Activated T-helper 2 cell treated with anti-CD3 and anti-CD28 coated beads, Interferon-gamma antibody, Interleukin-2, Interleukin-4, amounts not matched to agents 10 μg/mL and 5 μg/mL and 100 μg/mL, durations not matched to agents 14 hours and 24 hours and 36 hours (primary cell): ENCODE data around the gene SNRPA1. TPM values are rescaled to one million over a fixed set of nuclear protein-coding genes. Genes with fewer than 3 reads are reported as not detected.
A peak's percentile ranks its signal among the peaks of the same experiment; 100 is the strongest.

Experiments
- DNase-seq: peaks from one replicate; pipeline ENCODE4 v3.0.0; 2021; ENCODE audit warnings: low spot score
- H3K27ac Mint-ChIP-seq: one replicate; pipeline ENCODE4 v1.8.0; 2021; ENCODE audit warnings: mixed read lengths
- H3K27me3 Mint-ChIP-seq: one replicate; pipeline ENCODE4 v1.8.0; 2021; ENCODE audit warnings: low read depth, mixed read lengths
- H3K36me3 Mint-ChIP-seq: one replicate; pipeline ENCODE4 v1.8.0; 2021; ENCODE audit warnings: low read depth, mixed read lengths
- H3K4me1 Mint-ChIP-seq: one replicate; pipeline ENCODE4 v1.8.0; 2021; ENCODE audit warnings: low read depth, mixed read lengths
- H3K4me3 Mint-ChIP-seq: one replicate; pipeline ENCODE4 v1.8.0; 2021; ENCODE audit warnings: low read depth, mild to moderate bottlenecking, moderate library complexity, mixed read lengths
- H3K9me3 Mint-ChIP-seq: one replicate; pipeline ENCODE4 v1.8.0; 2021; ENCODE audit warnings: mixed read lengths
- intact Hi-C: fragments of 100-400 bp; cut with micrococcal nuclease; formaldehyde crosslinking; loops from one replicate; pipeline ENCODE4 v1.15.1; 2023
- total RNA-seq: library from RNA; stranded (reverse); gene quantifications from 2 replicates; pipeline ENCODE4 v1.2.3, GENCODE V29; 2022

Gene SNRPA1
- total RNA-seq, 1 donor from 2014 or later: 197 TPM

DNA sequence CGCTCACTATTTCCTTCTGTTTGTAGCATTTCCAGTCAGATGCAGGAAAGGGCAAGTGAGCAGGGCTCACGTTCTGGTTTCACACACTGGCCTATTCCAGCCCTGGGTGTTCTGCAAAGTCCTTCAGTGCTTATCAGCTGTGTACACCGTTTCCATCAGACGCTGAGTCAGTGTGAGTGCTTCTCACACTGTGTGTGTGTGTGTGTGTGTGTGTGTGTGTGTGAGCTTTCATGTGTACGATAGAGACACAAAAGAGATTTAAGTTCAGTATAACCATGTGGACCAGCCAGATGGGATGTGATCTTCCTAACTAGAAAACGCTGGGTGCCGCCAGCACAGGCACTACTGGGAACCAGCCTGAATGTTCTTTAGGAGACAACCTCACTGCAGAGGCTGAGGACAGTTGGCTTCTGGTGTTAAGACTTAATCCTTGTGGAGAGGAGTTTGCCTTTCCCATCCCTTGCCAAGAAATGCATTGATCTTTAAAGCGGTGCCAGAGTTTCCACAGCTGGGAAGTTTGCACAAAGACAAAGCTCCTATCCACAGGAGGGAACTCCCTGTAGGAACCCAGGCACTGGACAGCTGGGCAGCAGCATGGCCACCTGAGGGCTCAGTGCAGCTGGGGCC is 39.3 kb downstream of the SNRPA1 start:
- intact Hi-C loops: loop anchor here (10.0 kb wide), 1 partner anchor 341 kb away; the partner anchor contains the start of gene LRRK1

DNA sequence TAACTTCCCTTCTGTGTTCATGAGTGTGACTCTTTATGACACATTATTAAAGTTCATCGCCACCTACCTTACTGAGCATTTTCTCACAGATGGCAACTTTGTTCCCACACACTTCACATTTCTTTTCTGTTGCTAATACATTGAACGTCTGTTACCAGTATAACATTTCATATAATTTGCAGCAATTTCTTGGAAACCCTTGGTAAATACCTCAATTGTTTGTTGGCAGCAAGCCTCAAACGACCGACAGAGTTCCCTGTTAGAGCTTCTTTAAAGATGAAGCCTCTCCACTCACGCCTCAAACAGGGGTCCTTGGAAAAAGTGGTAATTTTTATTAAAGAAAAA is 40.0 kb downstream of the SNRPA1 start:
- H3K36me3 Mint-ChIP-seq: peaks cover 8% of the 10 kb centered on the region
- H3K27me3 Mint-ChIP-seq: peaks cover 11% of the 10 kb centered on the region
- no peak overlapping the region for H3K4me3 Mint-ChIP-seq
- H3K9me3 Mint-ChIP-seq: no peaks in the 10 kb centered on the region
- no peak overlapping the region for H3K27ac Mint-ChIP-seq
- peaks cover 38% of the 10 kb centered on the region for H3K4me1 Mint-ChIP-seq
- intact Hi-C loops: loop anchor here (10.0 kb wide), 1 partner anchor 340 kb away; the partner anchor contains the start of gene LRRK1
- DNase-seq: no peak

More for the DNA sequence above, 39.3 kb downstream of the SNRPA1 start:
- H3K27me3 Mint-ChIP-seq: peaks cover 13% of the 10 kb centered on the region
- H3K9me3 Mint-ChIP-seq: no peaks in the 10 kb centered on the region
- peaks cover 34% of the 10 kb centered on the region for H3K4me1 Mint-ChIP-seq
- DNase-seq: no peak
- no peak overlapping the region for H3K4me3 Mint-ChIP-seq
- peaks cover under 1% of the 10 kb centered on the region for H3K36me3 Mint-ChIP-seq
- H3K27ac Mint-ChIP-seq: no peak overlapping the region

DNA sequence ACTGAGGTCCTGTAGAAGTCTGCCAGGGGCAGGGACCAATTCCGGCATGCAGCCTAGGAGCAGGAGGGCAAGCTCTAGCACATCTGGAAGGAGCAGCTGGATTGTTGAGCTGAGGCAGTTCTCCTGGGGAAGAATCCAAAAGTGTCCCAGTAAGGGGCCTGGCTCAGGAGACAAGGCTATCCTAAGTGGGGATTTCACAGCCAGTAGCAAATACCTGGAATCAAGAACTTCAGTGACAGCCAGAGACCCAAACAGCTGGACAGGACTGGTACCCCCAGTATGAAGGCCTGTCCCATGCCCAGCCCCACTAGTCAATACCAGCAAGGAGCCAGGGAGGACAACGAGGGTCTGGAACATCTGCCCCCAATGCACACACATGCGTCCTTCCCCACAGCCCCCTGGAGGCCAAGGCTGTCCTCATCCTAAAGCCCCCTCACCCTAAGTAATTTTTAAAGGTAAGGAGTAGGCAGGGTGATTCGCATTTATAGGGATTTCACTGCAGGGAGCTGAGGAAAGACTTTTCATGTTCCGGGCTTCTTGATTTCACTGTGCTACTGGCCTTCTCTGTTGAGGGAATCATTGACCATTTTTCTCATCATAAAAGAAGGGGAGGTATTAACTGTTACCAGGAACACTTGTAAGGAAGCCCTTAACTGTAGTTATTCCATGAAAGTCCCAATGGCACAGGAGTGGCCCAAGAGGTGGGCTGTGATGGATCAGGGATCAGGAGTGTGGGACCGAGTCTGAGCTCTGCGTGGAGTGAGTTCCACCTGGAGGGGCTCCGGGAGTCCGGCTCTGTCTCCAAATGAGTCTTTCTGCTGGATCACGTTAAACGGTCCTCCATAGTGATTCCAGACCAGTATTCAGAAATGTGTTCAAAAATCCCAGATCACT is 40.6 kb downstream of the SNRPA1 start:
- Mint-ChIP-seq H3K4me3 (no peak overlapping the region), H3K4me1 (peaks cover 44% of the 10 kb centered on the region), H3K27me3 (peaks cover 9% of the 10 kb centered on the region), H3K27ac (no peak overlapping the region), H3K36me3 (peaks cover 14% of the 10 kb centered on the region), H3K9me3 (no peaks in the 10 kb centered on the region)
- intact Hi-C loops: loop anchor here (5.0 to 10.0 kb wide), 2 partner anchors 340 to 652 kb away; partner anchors contain the start of genes ASB7, LINS1 and LRRK1
- DNase-seq: no peak

DNA sequence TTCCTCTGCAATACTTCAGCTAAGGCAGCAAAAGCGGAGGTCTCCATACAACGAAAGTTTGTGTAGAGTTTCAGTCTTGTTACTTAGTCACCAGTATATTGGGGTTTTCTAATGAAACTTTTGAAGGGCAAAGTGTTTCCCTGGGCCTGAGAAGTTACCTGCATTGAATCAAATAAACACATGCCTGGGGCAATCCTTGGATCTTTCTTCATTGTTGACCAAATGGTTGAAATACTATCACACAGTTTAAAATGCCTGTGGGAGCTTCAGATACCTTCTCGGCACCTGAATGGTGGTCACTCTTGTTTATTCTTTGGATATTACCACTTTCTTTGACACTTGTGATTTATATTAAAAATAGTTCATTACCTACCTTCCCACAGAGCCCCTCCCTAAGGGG is 42.2 kb downstream of the SNRPA1 start:
- intact Hi-C loops: loop anchor here (5.0 to 10.0 kb wide), 2 partner anchors 338 to 651 kb away; partner anchors contain the start of genes ASB7, LINS1 and LRRK1
- H3K4me1 Mint-ChIP-seq: peaks cover 50% of the 10 kb centered on the region
- peak overlapping the region; percentile 85 for H3K4me3 Mint-ChIP-seq
- peaks cover 26% of the 10 kb centered on the region for H3K36me3 Mint-ChIP-seq
- DNase-seq: no peak
- H3K27ac Mint-ChIP-seq: peak overlapping the region; percentile 80
- no peaks in the 10 kb centered on the region for H3K27me3 Mint-ChIP-seq
- H3K9me3 Mint-ChIP-seq: no peaks in the 10 kb centered on the region

DNA sequence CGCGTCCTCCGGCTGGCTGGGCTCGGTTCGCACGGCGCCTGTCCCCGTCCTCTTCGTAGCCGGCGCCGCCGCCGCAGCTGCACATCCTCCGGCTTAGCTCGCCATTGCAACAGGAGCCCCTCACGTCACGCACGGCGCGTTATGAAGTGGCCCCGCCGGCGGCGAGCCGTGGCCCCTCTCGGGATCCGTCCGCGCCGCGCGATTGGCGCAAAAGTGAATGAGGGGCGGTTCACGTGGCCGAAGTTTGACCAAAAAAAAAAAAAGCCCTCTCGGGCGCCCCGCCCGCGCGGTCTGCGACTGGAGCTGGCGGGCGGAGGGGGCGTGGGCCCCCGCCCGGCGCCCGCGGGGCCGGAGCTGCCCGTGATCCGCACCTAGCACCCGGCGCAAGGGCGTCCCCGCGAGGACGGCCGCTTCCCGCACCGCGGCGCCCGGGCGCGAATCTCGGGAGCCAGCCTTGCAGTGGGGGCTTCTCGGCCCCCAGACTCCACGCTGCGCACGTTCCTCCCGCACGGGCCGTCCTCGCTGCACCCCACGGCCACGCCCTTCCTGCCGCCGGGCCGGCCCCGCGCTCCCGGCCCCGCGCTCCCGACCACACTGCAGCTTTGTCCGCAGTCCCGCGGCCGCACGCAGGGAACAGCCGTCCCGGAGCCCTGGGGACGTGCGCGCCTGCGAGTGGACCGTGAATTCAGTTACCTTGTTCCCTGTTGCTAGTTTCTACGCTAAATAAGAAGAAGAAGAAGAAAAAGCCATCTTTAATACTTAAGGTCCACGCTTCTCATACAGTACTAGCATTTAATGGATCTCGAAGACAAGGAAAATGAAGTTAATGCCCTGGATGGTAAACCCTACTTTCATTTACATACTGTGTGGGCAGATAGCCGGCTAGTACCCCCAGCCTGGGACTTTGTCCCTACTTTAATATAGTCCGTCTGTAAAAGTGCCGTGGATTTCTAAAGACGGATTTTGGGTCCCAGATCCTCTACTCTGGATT is 42.9 kb downstream of the SNRPA1 start, which contains the start of gene CHSY1:
CHSY1 (minus strand) TSS at position 219 of the 991 bp plus-strand sequence. CDS start 592 bp downstream, outside the sequence.
- Mint-ChIP-seq H3K4me1 (peaks cover 57% of the 10 kb centered on the region), H3K9me3 (no peaks in the 10 kb centered on the region), H3K36me3 (peaks cover 33% of the 10 kb centered on the region), H3K4me3 (peak within 1 kb of the TSS; percentile 85), H3K27me3 (no peaks in the 10 kb centered on the region), H3K27ac (peak within 1 kb of the TSS; percentile 84)
- DNase-seq: peak; percentile 83
- intact Hi-C loops: loop anchor here (5.0 to 10.0 kb wide), 2 partner anchors 337 to 650 kb away; partner anchors contain the start of genes ASB7, LINS1 and LRRK1

DNA sequence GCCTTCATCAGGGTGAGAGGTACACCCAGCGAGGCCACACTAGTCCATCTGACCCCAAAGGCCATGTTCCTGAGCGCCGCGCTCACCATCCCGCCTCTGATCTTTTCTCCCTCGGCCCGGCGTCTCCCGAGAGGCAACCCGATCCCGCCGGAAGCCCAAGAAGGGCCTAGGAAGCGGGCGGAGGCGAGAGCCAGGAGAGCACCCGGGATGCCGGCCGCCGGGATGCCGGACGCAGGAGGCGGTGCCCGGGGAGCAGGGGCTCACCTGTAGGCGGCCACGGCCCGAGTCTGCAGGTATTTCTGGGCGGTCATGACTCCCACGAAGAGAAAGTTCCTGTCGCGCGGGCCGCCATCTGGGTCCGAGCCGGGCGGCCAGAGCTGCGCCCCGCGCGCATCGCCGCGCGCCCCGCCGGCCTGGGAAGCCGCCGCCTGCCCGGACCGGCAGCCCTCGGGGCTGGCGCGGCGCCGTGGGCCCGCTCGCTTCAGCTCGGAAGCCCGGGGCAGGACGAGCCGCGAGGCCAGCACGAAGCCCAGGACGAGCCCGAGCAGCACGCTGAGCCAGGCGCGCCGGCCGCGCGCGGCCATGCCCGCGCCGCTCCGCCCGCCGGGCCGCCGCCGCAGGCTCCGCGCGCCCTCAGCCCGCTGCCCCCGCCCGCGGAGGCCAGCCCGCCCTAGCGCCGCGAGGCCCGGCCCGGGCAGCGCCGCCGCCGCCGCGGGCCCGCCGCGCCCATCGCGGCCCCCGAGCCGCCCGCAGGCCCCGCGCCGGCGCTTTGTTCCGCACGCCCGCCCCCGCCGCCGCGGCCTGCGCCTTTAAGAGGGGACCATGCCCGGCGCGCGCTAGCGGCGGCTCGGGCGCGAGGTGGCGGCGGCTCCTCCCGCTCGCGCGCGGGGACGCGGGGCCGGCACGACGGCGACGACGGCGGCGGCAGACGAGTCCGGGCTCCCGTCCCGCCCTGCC is 43.9 kb downstream of the SNRPA1 start:
- H3K4me1 Mint-ChIP-seq: peaks cover 63% of the 10 kb centered on the region
- intact Hi-C loops: loop anchor here (5.0 to 10.0 kb wide), 2 partner anchors 336 to 649 kb away; partner anchors contain the start of genes ASB7, LINS1 and LRRK1
- peak overlapping the region; percentile 73 for H3K27ac Mint-ChIP-seq
- DNase-seq: no peak
- H3K27me3 Mint-ChIP-seq: no peaks in the 10 kb centered on the region
- H3K4me3 Mint-ChIP-seq: peak overlapping the region; percentile 81
- H3K9me3 Mint-ChIP-seq: no peaks in the 10 kb centered on the region
- peaks cover 41% of the 10 kb centered on the region for H3K36me3 Mint-ChIP-seq

DNA sequence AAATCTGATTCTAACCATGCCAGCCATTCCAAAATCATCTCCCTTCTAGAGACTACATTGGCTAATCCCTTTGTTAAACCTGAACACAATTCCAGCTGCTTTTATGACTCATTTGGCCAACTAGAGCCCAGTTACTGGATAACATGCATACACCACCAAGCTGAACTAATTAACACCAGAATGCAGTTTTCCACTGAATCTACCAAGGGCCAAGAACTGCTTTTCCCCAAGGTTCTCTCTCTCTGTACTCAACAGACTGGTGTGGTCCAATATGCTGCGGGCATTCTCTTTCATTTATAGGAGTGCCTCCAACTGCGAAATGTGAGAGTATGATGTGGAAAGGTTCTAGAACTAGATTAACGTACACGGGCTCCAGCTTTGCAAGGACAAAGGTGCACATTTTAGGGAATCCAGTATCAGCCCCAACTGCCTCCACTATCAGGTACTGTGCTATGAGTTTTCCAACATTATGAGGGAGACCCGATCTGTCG is 44.7 kb downstream of the SNRPA1 start:
- no peak for DNase-seq
- Mint-ChIP-seq H3K27me3 (no peaks in the 10 kb centered on the region), H3K4me1 (peaks cover 67% of the 10 kb centered on the region), H3K27ac (peak overlapping the region; percentile 73), H3K4me3 (peak overlapping the region; percentile 78), H3K9me3 (no peaks in the 10 kb centered on the region), H3K36me3 (peaks cover 48% of the 10 kb centered on the region)
- intact Hi-C loops: loop anchor here (5.0 to 10.0 kb wide), 2 partner anchors 336 to 648 kb away; partner anchors contain the start of genes ASB7, LINS1 and LRRK1

DNA sequence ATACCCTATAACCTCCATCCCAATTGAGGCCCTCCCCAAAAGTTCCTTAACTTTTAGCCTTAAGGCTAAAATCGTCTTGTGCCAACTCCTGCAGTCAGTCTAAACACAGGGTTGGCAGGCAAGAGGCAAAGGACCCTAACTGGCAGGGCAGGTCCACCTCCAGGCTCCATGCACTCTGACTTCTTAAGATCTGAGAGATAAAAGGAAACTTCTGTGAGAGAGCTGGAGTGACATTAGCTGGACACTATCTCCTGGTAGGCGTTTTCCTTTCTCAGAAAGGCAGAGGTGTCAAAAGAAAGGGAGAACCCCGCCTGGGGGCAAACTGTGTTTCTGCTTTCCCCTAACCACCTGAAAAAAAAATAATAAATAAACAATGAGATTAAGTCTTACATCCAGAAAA is 46.8 kb downstream of the SNRPA1 start:
- no peaks in the 10 kb centered on the region for H3K27me3 Mint-ChIP-seq
- peaks cover 75% of the 10 kb centered on the region for H3K4me1 Mint-ChIP-seq
- peaks cover 65% of the 10 kb centered on the region for H3K36me3 Mint-ChIP-seq
- DNase-seq: no peak
- H3K9me3 Mint-ChIP-seq: no peaks in the 10 kb centered on the region
- H3K27ac Mint-ChIP-seq: peak overlapping the region; percentile 31
- H3K4me3 Mint-ChIP-seq: peak overlapping the region; percentile 65
- intact Hi-C loops: loop anchor here (10.0 kb wide), 1 partner anchor 123 kb away; no protein-coding TSS in a partner anchor

DNA sequence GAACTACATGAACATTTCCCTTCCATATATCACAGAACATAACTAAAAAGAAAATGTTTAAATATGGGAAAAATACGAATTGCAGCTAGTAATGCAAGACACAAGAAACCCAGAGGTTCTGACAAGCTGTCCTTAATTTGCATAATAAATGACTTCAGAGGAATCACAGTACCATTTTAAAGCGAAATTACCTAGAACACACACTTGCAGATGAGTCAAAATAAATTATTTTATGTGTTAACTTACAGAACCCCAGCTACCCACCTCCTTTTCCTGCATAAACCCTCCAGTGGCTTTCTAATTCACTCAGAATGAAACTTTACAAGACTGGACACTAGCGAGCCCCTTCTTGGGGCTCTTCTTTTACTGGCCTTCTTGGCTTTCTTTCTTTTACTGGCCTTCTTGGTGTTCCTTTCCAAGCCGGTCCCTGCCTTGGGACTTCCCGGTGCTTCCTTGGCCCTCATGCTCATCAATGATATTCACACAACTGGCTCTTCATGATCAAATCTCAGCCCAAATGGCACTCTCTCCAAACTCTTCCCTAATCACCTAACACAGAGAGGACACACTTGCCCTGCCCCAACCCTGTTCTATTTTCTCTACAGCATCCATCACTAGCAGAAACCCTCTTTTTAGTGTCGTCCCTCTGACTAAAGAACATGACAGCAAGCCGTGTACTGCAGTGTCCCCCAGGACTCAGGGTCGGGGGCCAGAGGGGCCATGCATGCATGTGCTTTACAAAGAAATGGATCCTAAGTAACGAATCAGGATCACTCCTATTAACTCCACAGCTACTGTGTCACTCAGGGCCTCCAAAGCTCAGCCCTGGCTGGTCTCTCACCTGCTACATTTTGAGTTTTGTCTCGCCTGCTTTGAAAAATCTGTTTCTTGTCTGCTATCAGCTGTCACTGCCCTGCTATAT is 48.0 kb downstream of the SNRPA1 start:
- intact Hi-C loops: loop anchor here (10.0 kb wide), 1 partner anchor 122 kb away; no protein-coding TSS in a partner anchor
- Mint-ChIP-seq H3K4me1 (peaks cover 80% of the 10 kb centered on the region), H3K27ac (peak overlapping the region; percentile 79), H3K4me3 (peak overlapping the region; percentile 65), H3K9me3 (no peaks in the 10 kb centered on the region), H3K27me3 (no peaks in the 10 kb centered on the region), H3K36me3 (peaks cover 76% of the 10 kb centered on the region)
- DNase-seq: no peak

DNA sequence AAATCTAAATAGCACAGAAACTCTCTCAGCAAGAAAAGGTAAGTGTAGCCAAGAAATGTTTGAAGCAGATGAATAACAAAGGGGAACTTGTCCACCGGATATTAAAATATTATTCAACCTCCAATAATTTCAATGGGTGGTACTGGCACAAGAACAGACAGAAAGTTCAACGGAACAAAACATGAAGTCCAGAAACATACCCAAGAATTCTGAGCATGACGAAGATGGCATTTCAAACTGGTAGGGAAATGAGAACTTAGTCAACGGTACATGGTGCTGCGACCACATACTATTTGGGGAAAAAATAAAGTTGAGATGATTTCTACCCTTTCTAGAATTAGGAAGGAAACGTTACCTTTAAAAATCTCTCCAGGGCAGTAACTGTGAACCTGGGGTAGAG is 48.7 kb downstream of the SNRPA1 start:
- H3K36me3 Mint-ChIP-seq: peaks cover 79% of the 10 kb centered on the region
- H3K27me3 Mint-ChIP-seq: no peaks in the 10 kb centered on the region
- peak overlapping the region; percentile 79 for H3K27ac Mint-ChIP-seq
- H3K4me1 Mint-ChIP-seq: peaks cover 85% of the 10 kb centered on the region
- H3K9me3 Mint-ChIP-seq: no peaks in the 10 kb centered on the region
- intact Hi-C loops: loop anchor here (10.0 kb wide), 1 partner anchor 122 kb away; no protein-coding TSS in a partner anchor
- DNase-seq: no peak
- H3K4me3 Mint-ChIP-seq: peak overlapping the region; percentile 65
